GM21825 (cell line): ENCODE measurements around the gene TEP1.
"Not testable (repeated sequence)": the region's sequence is repeated elsewhere in the genome, so short reads cannot be mapped to it uniquely, and the experiment has no call there.

ENCODE experiments used
- ATAC-seq: cut with Tn5 transposase; IDR thresholded peaks from one replicate; pipeline ENCODE4 v1.9.1; 2021; ENCODE audit warnings: mild to moderate bottlenecking, moderate library complexity; ENCODE audit not compliant: unreplicated experiment

The TEP1 gene

GRCh38 chr14:20412876-20413743, at the start of gene TEP1:
Gene TEP1 (minus strand): TSS chr14:20413501. CDS start chr14:20408439, 5,062 bp downstream.
- peak; percentile 68 for ATAC-seq

GRCh38 chr14:20461225-20462141, 48.2 kb upstream of the TEP1 start, which contains the start of gene PIP4P1:
Gene PIP4P1 (minus strand): TSS chr14:20461434. CDS start chr14:20461325, 109 bp downstream.
- peak; percentile 92 for ATAC-seq

DNA sequence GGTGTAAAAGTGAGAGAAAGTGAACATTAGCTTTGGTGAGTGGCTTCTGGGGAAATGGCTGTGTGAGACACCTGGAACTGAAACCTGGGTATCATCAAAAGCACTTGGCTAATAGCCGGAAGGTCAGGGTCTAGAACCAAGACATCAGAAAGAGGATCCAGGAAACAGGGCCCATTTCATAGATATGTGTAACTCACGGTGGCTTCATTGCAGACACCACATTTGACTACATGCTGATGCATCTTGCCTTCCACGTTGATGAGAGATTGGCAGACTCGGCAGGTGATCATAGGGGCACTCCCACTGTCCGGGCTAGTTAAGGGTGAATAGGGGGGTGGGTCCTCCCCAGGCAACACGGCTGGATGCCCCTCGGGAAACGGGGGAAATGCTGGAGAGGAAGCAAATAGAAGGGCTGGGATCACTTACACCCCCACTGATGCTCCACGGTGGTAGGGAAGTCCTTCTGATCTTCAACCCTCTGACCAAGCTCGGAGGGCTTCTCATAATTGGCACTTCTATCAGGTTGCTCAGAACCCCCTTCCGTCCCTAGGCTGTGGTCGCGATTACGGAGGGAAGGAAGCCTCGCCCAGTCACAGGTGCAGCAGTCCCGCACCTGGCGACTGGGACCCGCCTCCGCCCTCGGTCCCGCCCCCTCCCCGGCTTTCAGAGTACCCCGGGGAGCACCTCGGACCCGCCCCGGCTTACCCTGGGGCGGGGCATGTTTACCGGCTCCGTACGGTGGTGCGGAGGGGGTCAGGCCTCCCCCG, 47.3 kb upstream of the TEP1 start:
- peak; percentile 6 for ATAC-seq

GRCh38 chr14:20458031-20458789, 44.9 kb upstream of the TEP1 start:
- no peak for ATAC-seq

DNA sequence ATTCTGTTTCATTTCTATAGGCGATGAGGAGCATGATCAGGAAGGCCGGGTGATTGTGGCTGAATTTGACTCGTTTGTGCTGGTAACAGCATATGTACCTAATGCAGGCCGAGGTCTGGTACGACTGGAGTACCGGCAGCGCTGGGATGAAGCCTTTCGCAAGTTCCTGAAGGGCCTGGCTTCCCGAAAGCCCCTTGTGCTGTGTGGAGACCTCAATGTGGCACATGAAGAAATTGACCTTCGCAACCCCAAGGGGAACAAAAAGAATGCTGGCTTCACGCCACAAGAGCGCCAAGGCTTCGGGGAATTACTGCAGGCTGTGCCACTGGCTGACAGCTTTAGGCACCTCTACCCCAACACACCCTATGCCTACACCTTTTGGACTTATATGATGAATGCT, 43.7 kb upstream of the TEP1 start:
- no peak for ATAC-seq

DNA sequence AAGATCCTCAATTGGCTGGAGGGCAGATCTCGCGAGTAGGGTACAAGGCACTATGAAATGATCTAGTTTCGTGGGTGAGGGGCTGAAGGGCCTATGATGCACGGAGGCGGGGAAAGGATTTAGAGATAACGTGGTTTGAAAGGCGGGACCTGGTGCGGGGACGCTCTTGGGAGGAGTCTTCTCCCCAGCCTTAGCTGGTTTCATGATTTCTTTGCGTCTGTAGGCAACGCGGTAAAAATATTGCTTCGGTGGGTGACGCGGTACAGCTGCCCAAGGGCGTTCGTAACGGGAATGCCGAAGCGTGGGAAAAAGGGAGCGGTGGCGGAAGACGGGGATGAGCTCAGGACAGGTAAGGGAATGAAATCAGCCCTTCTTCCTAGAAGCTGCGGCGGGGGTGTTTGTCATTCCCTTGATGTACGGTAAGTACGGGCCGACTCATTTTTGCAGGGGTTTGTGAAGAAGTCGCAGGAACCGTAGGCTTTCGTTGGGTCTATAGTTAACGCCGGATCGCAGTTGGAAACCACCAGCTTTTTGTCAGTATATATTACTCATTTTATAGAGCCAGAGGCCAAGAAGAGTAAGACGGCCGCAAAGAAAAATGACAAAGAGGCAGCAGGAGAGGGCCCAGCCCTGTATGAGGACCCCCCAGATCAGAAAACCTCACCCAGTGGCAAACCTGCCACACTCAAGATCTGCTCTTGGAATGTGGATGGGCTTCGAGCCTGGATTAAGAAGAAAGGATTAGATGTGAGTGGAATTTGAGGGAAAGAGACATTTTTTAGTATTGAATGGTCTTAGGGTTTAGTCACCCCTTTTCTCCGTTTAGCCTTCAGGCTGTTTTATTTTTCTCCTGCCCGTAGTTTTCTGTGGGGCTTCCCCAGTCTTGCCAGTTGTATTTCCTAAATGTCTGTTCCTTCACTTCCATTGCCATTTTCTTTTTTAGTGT, 42.3 kb upstream of the TEP1 start:
- ATAC-seq = peak; percentile 31

- peak; percentile 74 for ATAC-seq
Measured at GRCh38 chr14:20454516-20455354, 41.4 kb upstream of the TEP1 start, which contains the start of the genes APEX1 and OSGEP. Gene APEX1 (plus strand): TSS chr14:20455226. CDS start chr14:20455646, 420 bp downstream. Gene OSGEP (minus strand): TSS chr14:20454812. CDS start chr14:20454683, 129 bp downstream.

DNA sequence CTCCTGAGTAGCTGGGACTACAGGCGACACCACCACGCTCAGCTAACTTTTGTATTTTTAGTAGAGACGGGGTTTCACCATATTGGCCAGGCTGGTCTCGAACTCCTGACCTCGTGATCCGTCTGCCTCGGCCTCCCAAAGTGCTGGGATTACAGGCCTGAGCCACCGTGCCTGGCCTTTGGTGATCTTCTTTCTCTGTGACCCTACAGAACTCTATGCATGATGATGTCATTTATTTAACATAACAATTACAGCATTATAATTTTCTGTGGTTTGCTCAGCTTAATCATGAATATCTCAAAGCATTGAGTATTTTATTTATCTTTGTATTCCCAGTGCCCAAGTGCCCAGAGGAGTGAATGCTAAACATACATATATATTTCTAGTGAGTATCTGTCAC, 39.5 kb upstream of the TEP1 start:
- not testable (repeated sequence) for ATAC-seq

DNA sequence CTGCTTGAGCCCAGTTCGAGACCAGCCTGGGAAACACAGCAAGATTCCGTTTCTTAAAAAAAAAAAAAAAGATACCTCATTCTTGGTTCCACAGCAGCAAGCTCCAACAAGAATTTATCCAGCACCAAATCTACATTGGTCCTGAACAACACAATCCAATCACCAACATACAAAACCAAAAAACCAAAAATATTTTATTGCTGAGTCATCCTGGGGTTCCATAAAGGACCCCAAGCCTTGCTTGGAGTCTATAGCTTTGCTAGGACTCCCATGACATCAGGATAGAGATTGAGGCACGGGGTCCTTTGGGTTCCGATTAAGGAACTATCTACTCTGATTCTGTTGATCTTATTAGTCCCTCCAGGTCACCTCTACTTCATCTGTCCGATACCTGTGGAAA, 33.6 kb upstream of the TEP1 start:
- no peak for ATAC-seq

DNA sequence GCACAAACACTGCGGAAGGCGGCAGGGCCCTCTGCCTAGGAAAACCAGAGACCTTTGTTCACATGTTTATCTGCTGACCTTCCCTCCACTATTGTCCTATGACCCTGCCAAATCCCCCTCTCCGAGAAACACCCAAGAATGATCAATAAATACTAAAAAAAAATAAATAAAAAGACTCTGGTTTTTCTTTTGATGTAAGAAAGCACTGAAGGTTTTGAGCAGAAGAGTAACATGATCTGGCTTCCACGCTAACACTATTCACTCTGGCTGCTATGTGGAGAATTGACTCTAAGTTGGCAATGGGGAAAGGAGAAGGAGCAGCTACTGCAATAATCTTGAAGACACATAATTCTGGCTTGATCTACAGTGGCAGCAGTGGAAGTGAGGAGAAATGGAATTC, 30.3 kb upstream of the TEP1 start:
- ATAC-seq = not testable (repeated sequence)

DNA sequence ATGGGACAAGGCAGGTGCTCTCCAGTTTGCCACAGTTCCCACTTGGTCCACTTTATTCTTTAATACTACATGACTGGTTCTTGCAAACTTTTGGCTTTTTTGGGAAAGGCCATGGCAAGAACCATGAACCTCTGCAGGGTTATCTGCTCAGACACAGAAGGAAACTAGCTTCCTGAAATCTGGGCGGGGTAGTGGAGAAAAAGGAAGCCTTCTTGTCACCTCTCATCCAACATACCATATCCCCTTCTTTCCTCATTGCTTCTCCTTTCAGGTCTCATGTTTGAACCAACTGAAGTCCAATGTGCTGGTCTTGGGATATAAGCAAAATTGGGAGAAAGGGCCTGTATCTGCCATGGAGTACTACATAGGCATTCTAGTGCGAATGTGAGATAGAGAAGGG, 28.2 kb upstream of the TEP1 start:
- ATAC-seq = no peak

DNA sequence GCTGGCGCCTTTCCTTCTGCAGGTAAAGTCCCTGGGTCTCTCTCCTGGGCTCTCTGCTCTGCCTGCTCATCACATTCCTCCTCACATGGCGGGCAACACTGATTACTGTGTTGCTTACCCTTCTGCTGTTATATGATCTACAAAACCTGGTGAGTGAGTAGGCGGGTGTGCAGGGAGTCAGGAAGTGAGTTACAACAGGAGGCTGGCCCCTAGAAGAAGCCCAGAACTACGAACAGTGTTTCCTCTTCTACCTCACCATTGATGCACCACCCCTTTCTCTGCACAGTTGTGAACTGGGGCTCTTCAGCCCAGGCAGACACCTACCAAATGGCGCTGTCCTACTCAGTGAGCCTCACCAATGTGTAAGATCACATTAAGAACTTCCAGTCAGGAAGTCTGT, 27.6 kb upstream of the TEP1 start:
- no peak for ATAC-seq

DNA sequence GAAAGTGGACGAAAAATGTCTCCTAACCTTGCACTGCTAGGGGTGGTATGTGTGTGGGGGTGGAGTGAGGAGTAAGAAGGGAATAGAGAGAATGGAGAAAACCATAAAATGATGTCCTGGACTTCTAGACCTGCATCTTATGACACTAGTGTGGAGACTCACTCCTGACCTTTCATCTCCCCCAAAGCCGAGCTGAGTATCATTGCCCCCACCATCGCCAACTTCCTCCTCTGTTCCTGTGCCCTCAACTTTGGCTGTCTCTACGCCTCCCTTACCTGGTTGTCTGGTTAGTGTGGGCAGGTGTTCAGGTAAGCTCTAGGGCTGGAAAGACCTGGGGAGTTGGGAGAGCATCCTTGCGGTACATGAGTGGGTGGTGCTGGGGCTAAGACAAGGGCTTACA, 27.2 kb upstream of the TEP1 start:
- ATAC-seq = no peak

GRCh38 chr14:20438664-20439063, 25.4 kb upstream of the TEP1 start:
- ATAC-seq = no peak

- no peak for ATAC-seq
Measured at GRCh38 chr14:20436363-20436755, 23.1 kb upstream of the TEP1 start.

DNA sequence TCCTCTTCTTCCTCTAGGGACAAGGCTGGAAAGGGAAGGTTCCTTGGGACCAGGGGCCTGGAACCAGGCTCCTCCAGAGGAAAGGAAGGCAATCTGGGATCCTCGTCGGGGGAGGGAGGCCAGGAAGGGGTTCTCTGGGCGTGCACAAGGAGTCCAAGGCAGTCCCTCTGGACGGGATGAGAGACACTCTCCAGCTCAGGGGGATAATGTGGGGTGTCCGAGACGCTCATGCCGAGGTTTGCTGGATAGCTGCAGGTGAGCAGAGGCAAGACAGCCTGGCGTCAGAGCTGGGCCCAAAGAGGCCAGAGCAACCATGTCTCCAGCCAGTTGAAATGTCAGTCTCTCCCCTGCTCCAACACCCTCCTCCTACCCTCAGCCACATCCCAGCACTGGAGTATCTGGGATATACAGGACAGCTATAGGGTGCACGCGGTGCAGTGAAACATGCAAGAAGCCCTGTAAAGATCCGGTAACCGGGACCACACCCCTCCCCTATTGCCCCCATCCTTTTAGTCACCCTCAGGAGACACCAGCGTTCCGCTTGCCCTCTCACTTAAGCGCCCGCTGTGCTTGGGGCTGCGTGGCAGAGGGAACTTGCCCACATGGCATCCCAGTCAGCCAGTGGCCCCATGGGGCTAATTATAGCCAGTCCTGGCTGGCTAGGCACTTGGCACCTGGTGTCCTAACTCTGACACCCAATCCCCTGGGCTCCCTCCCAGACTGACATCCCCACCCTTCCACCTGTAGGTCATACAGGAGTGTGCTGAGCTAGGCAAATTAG, 22.5 kb upstream of the TEP1 start, which contains the start of gene KLHL33:
Gene KLHL33, minus strand, starts transcription at position 585 of the 781 bp plus-strand sequence. Its CDS starts 355 bp downstream, at position 230.
- no peak for ATAC-seq
